PC-9 (cell line): Measurements from ENCODE around the gene NUDT3.

ENCODE experiments used
- CTCF ChIP-seq: fragments of 200-600 bp; sonication (generic); conservative IDR thresholded peaks from 2 replicates; pipeline ENCODE4 v1.6.1; 2017; ENCODE audit warnings: mixed run types, antibody characterized with exemption, mild to moderate bottlenecking, moderate library complexity
- EZH2 ChIP-seq: fragments of 200-600 bp; sonication (generic); IDR thresholded peaks from 2 replicates; pipeline ENCODE4 v1.8.0; 2017; ENCODE audit warnings: antibody characterized with exemption, low read depth

DNA sequence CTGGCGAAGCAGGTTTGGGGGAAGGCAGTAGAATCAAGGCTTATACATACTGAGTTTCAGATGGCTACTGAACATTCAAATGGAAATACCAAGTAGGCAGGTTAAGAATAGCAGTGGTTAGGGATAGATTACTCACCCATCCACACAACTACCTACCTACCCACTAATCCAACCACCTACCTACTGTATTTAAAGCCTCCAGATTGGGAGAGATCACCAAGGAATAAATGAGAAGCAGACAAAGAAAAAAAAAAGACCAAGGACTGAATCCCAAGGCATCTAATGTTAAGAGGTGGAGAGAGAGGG is 75.3 kb downstream of the NUDT3 start:
- TF ChIP-seq CTCF (no peak), EZH2 (no peak)
